ENCODE data around the gene FBN1. TPM values are rescaled to one million over a fixed set of nuclear protein-coding genes. Genes with fewer than 3 reads are reported as not detected.
A peak's percentile ranks its signal among the peaks of the same experiment; 100 is the strongest.

Gene FBN1
- total and polyA plus RNA-seq, 10 of the 15 experiments (the other 5 are each of a cell fraction or from before 2014, with no cell fraction given), result 2.2 to 15.3 (median 7.0) TPM

- Histone ChIP-seq H3K79me2 (ENCODE audit: control insufficient read depth, insufficient read depth, low read length) (no peaks in the 10 kb centered on the region), H3K9me3 (replicated peaks; ENCODE audit: control insufficient read depth, insufficient read depth, low read length) (no peaks in the 10 kb centered on the region), H3K27ac (ENCODE audit: control insufficient read depth, insufficient read depth) (0 out of 2 replicates have a peak overlapping the region, but pooled peaks have one; percentile 8), H2AFZ (ENCODE audit: control insufficient read depth, low read depth, low read length) (peak overlapping the region; percentile 64), H3K4me2 (ENCODE audit: control insufficient read depth, insufficient read depth) (peak overlapping the region; percentile 56), H3K4me1 (ENCODE audit: control insufficient read depth, insufficient read depth, low read length) (peaks cover 6% of the 10 kb centered on the region), H3K27me3 (replicated peaks in 1 of 2; ENCODE audit: control insufficient read depth in 2 of 2, insufficient read depth in 2 of 2, low read length in 1 of 2) (no peaks in the 10 kb centered on the region), H3K9ac (ENCODE audit: control insufficient read depth, insufficient read depth, low read length) (peak overlapping the region; percentile 9; the same call in 1 of the 2 replicates), H3K36me3 (ENCODE audit: control insufficient read depth in 2 of 2, insufficient read depth in 2 of 2, low read length in 1 of 2) (no peaks in the 10 kb centered on the region), H4K20me1 (ENCODE audit: control insufficient read depth, insufficient read depth) (no peaks in the 10 kb centered on the region), H3K4me3 (no peak overlapping the region)
- ChIA-PET CTCF (interaction anchor here (1.0 to 1.6 kb wide), 3 partner anchors 19 to 137 kb away, joined by 3 to 5 read pairs (median 4); no protein-coding TSS in a partner anchor), SMC1A (ENCODE audit: uncharacterized antibody, unreplicated experiment) (interaction anchor here (1.0 to 2.2 kb wide), 8 partner anchors 17 to 183 kb away, joined by 3 to 8 read pairs (median 6); no protein-coding TSS in a partner anchor), POLR2A (interaction anchor here (0.5 to 1.2 kb wide), 6 partner anchors 13 to 636 kb away, joined by 3 to 4 read pairs (median 3); no protein-coding TSS in a partner anchor), RAD21 (ENCODE audit: unreplicated experiment) (interaction anchor here (0.6 to 1.5 kb wide), 5 partner anchors 10 to 183 kb away, joined by 3 to 6 read pairs (median 5); no protein-coding TSS in a partner anchor)
- DNase-seq (ENCODE audit: low read depth, low spot score) (peak; percentile 34), ATAC-seq (peak; percentile 95), FAIRE-seq (peak; percentile 93)
- in situ Hi-C loops (cut with MboI), result no loop called here
- intact Hi-C loops (cut with micrococcal nuclease; ENCODE audit: unreplicated experiment), result no loop called here
- no TSS peak for BruUV-seq (replicated peaks)
- WGBS (ENCODE audit: insufficient coverage, insufficient replicate concordance, low lambda C conversion rate, missing lambda C conversion rate), result 36% methylated on average over 10 of the region's 10 CpGs
- TF ChIP-seq HSF1 (IDR thresholded peaks at IDR 0.05; ENCODE audit: low read depth, low read length), result no peak
- peak; percentile 87 for TF ChIP-seq RUNX3 (IDR thresholded peaks at IDR 0.05; ENCODE audit: low read length)
- TF ChIP-seq IKZF2 (IDR thresholded peaks at IDR 0.05), result peak in 1 of 2 experiments; percentile 18; a peak in 1 of 4 replicates
- peak; percentile 23; the same call in 1 of the 2 replicates for TF ChIP-seq NFIC (IDR thresholded peaks at IDR 0.05; ENCODE audit: low read depth, low read length)
- no peak for TF ChIP-seq NFYA (IDR thresholded peaks at IDR 0.05; ENCODE audit: borderline replicate concordance, low read depth, low read length)
- TF ChIP-seq SREBF1 (IDR thresholded peaks at IDR 0.05; ENCODE audit: low read length), result no peak
- TF ChIP-seq JUNB (IDR thresholded peaks at IDR 0.05), result peak; percentile 36; the same call in 1 of the 2 replicates
- 0 out of 2 replicates have a peak, but pooled peaks have one; percentile 38 for TF ChIP-seq EED (IDR thresholded peaks at IDR 0.05; ENCODE audit: low read depth)
- TF ChIP-seq ZNF687 (IDR thresholded peaks at IDR 0.05), result 0 out of 2 replicates have a peak, but pooled peaks have one; percentile 27
- TF ChIP-seq ZNF24 (IDR thresholded peaks at IDR 0.05), result peak; percentile 17; the same call in 1 of the 2 replicates
- TF ChIP-seq STAT1 (conservative IDR thresholded peaks at IDR 0.05), result no peak
- no peak for TF ChIP-seq RELB (IDR thresholded peaks at IDR 0.05; ENCODE audit: low read depth)
- TF ChIP-seq TCF3 (IDR thresholded peaks at IDR 0.05; ENCODE audit: borderline replicate concordance, insufficient read depth, low read depth, low read length), result no peak
- 0 out of 2 replicates have a peak, but pooled peaks have one; percentile 17 for TF ChIP-seq TCF7 (IDR thresholded peaks at IDR 0.05; ENCODE audit: borderline replicate concordance)
Observed at GRCh38 chr15:48541341-48542278, 103.9 kb downstream of the FBN1 start.
